Measurements from ENCODE around the gene SREBF2. TPM values are rescaled to one million over a fixed set of nuclear protein-coding genes. Genes with fewer than 3 reads are reported as not detected.

SREBF2 gene
- total and polyA plus RNA-seq, 2 experiments from 2014 or later = 238 to 273 TPM

GRCh38 chr22:41885116-41885515 lies 52.2 kb downstream of the SREBF2 start:
- Histone ChIP-seq H3K36me3 (peaks cover 93% of the 10 kb centered on the region), H3K27me3 (no peaks in the 10 kb centered on the region), H3K4me3 (no peak overlapping the region), H3K9me3 (ENCODE audit: low read depth) (no peaks in the 10 kb centered on the region), H3K27ac (no peak overlapping the region), H3K4me1 (ENCODE audit: low read depth) (no peaks in the 10 kb centered on the region)
- TF ChIP-seq CTCF (IDR thresholded peaks at IDR 0.05; ENCODE audit: low read depth, low read length) = no peak
- DNase-seq (ENCODE audit: low read depth in 1 of 2, low spot score in 1 of 2) = no peak

GRCh38 chr22:41885516-41885915 lies 52.6 kb downstream of the SREBF2 start:
- no peak for TF ChIP-seq CTCF (IDR thresholded peaks at IDR 0.05; ENCODE audit: low read depth, low read length)
- Histone ChIP-seq H3K4me1 (ENCODE audit: low read depth) (no peaks in the 10 kb centered on the region), H3K9me3 (ENCODE audit: low read depth) (no peaks in the 10 kb centered on the region), H3K27me3 (no peaks in the 10 kb centered on the region), H3K27ac (no peak overlapping the region), H3K4me3 (no peak overlapping the region), H3K36me3 (peaks cover 93% of the 10 kb centered on the region)
- no peak for DNase-seq (ENCODE audit: low read depth in 1 of 2, low spot score in 1 of 2)

- Histone ChIP-seq H3K4me1 (ENCODE audit: low read depth) (no peaks in the 10 kb centered on the region), H3K27me3 (no peaks in the 10 kb centered on the region), H3K4me3 (no peak overlapping the region), H3K36me3 (peaks cover 90% of the 10 kb centered on the region), H3K9me3 (ENCODE audit: low read depth) (no peaks in the 10 kb centered on the region), H3K27ac (no peak overlapping the region)
- no peak for TF ChIP-seq CTCF (IDR thresholded peaks at IDR 0.05; ENCODE audit: low read depth, low read length)
- DNase-seq (ENCODE audit: low read depth in 1 of 2, low spot score in 1 of 2) = no peak
Measured at GRCh38 chr22:41888627-41889200, 55.8 kb downstream of the SREBF2 start.

GRCh38 chr22:41891407-41891806 lies 58.5 kb downstream of the SREBF2 start:
- Histone ChIP-seq H3K36me3 (peaks cover 76% of the 10 kb centered on the region), H3K4me3 (no peak overlapping the region), H3K4me1 (ENCODE audit: low read depth) (no peaks in the 10 kb centered on the region), H3K9me3 (ENCODE audit: low read depth) (no peaks in the 10 kb centered on the region), H3K27ac (peak overlapping the region; percentile 52), H3K27me3 (no peaks in the 10 kb centered on the region)
- DNase-seq (ENCODE audit: low read depth in 1 of 2, low spot score in 1 of 2) = no peak
- no peak for TF ChIP-seq CTCF (IDR thresholded peaks at IDR 0.05; ENCODE audit: low read depth, low read length)

GRCh38 chr22:41892721-41893120 lies 59.8 kb downstream of the SREBF2 start:
- TF ChIP-seq CTCF (IDR thresholded peaks at IDR 0.05; ENCODE audit: low read depth, low read length) = no peak
- no peak for DNase-seq (ENCODE audit: low read depth in 1 of 2, low spot score in 1 of 2)
- peaks cover 77% of the 10 kb centered on the region for H3K36me3 ChIP-seq

More at GRCh38 chr22:41892721-41893120, 59.8 kb downstream of the SREBF2 start:
- H3K9me3 ChIP-seq (ENCODE audit: low read depth) = no peaks in the 10 kb centered on the region
- no peak overlapping the region for H3K27ac ChIP-seq
- H3K27me3 ChIP-seq = no peaks in the 10 kb centered on the region
- no peaks in the 10 kb centered on the region for H3K4me1 ChIP-seq (ENCODE audit: low read depth)
- no peak overlapping the region for H3K4me3 ChIP-seq

Measured in cardiac muscle cell (in vitro differentiated cells and primary cell).